G401.6 (cell line): Measurements from ENCODE around the gene GIN1.
"Not testable (repeated sequence)": the region's sequence is repeated elsewhere in the genome, so short reads cannot be mapped to it uniquely, and the experiment has no call there.

Experiments
- FAIRE-seq: peaks from 2 replicates; lab custom pipeline; 2012; peaks lifted over from hg19 to GRCh38; lab: Jason Lieb, UNC

Gene GIN1

GRCh38 chr5:103109277-103109676 lies 10.7 kb downstream of the GIN1 start:
- FAIRE-seq = no peak

GRCh38 chr5:103108086-103108485 lies 11.9 kb downstream of the GIN1 start:
- FAIRE-seq = no peak

- no peak for FAIRE-seq
These were observed 17.7 kb downstream of the GIN1 start for GRCh38 chr5:103102234-103102633.

GRCh38 chr5:103101079-103101750 lies 18.7 kb downstream of the GIN1 start:
- FAIRE-seq = no peak

- no peak for FAIRE-seq
These were observed 20.9 kb downstream of the GIN1 start for GRCh38 chr5:103098993-103099392.

- FAIRE-seq = no peak
These were observed 25.2 kb downstream of the GIN1 start for GRCh38 chr5:103094737-103095136.

- FAIRE-seq = no peak
These were observed 26.2 kb downstream of the GIN1 start for GRCh38 chr5:103093727-103094126.

- no peak for FAIRE-seq
These were observed 27.3 kb downstream of the GIN1 start for GRCh38 chr5:103092676-103093075.

- no peak for FAIRE-seq
These were observed 29.1 kb downstream of the GIN1 start for GRCh38 chr5:103090791-103091190.

- no peak for FAIRE-seq
These were observed 30.7 kb downstream of the GIN1 start for GRCh38 chr5:103089272-103089671.

GRCh38 chr5:103086547-103086946 lies 33.4 kb downstream of the GIN1 start:
- no peak for FAIRE-seq

- no peak for FAIRE-seq
These were observed 40.1 kb downstream of the GIN1 start for GRCh38 chr5:103079796-103080195.

- FAIRE-seq = no peak
These were observed 44.5 kb downstream of the GIN1 start for GRCh38 chr5:103075442-103075841.

- not testable (repeated sequence) for FAIRE-seq
These were observed 46.4 kb downstream of the GIN1 start for GRCh38 chr5:103073500-103073899.

GRCh38 chr5:103066326-103066725 lies 53.6 kb downstream of the GIN1 start:
- FAIRE-seq = no peak

GRCh38 chr5:103060424-103060954 lies 59.4 kb downstream of the GIN1 start:
- no peak for FAIRE-seq

- FAIRE-seq = no peak
These were observed 60.4 kb downstream of the GIN1 start for GRCh38 chr5:103059525-103059924.

GRCh38 chr5:103057208-103058130 lies 62.5 kb downstream of the GIN1 start:
- no peak for FAIRE-seq

- FAIRE-seq = not testable (repeated sequence)
These were observed 73.2 kb downstream of the GIN1 start for GRCh38 chr5:103046706-103047105.

GRCh38 chr5:103041071-103041676 lies 78.8 kb downstream of the GIN1 start:
- no peak for FAIRE-seq

- no peak for FAIRE-seq
These were observed 82.1 kb downstream of the GIN1 start for GRCh38 chr5:103037673-103038455.

- no peak for FAIRE-seq
These were observed 83.3 kb downstream of the GIN1 start for GRCh38 chr5:103036601-103037000.
